ENCODE data around the gene CPT1C.

Gene CPT1C

GRCh38 chr19:49662011-49662410 is 28.9 kb upstream of the CPT1C start:
- DNase-seq, result no peak

DNA sequence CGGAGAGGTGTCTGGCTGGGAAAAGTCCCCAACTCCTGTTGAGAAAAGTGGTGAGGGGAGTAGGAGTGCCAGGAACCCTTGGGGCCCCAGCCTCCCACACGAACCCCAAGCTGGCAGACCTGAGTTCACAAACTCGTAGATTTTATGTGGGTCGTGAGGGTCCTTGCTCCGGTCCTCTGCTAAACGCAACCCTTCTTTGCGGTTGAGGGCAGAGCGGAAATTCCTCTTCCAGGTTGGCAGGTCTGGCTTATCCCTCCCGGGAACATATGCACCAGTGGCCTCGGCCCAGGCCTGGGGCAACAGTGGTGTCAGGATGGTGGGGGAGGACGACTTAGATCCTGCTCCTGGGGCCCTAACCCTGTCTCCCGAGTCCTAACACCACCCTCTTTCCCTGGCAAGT is 27.7 kb upstream of the CPT1C start:
- DNase-seq, result no peak

- peak; percentile 88 for DNase-seq
Observed at GRCh38 chr19:49664171-49665035, 26.5 kb upstream of the CPT1C start.

DNA sequence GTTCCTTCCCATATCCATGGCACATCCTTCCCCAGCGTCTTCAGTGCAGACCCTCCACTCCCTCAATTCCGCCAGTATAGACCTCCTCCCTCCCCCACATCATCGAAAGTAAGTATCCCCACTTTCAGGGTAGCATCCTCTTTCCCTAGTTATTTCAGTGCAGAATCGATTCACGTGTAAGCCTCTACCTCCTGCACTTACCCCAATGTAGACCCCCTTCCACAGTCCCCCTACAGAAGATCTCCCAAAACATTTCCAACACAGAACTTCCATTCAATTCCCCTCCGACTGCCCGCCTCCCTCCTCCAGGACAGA is 25.9 kb upstream of the CPT1C start:
- no peak for DNase-seq

- DNase-seq, result peak; percentile 100
Observed at GRCh38 chr19:49665351-49666119, 25.4 kb upstream of the CPT1C start, which contains the start of the genes BCL2L12 and IRF3. TSS of gene BCL2L12 (plus strand) at chr19:49665933. CDS start at chr19:49666693, 760 bp downstream. TSS of gene IRF3 (minus strand) at chr19:49665857. CDS start at chr19:49664838, 1,019 bp downstream.

DNA sequence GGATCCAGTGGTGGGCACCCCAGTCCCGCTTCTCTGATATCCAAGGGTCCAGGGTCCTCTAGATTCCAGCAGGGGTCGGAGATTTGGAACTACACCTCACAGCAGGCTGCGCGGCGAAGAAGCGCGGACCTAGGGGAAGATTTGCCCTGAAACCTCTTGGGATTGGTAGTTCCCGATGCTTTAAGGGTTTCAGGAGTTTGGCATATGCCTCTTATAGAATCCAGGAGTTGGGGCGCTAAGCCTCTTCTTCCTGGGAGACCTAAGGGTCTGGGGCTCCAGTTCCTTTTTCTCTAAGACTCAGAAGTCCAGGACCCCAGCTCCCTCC is 24.8 kb upstream of the CPT1C start:
- no peak for DNase-seq

- no peak for DNase-seq
Observed at GRCh38 chr19:49667473-49667872, 23.4 kb upstream of the CPT1C start.

DNA sequence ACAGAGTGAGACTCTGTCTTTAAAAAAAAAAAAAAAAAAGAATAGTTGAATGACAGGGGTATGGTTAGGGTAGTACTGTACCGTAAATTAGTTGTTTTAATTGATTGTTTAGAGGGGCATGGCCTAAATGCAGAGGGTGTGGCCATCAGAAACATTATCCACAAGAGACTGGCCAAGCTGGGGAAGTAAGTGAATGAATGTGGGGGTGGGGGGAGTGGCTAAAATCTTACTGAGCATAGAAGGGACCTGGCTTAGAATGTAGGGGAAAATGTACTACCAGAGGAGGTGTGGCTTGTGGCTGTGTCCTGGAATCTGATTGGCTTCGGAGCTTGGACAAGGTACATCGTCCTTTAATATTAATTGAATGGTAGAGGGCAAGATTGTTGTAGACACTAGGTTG is 21.4 kb upstream of the CPT1C start:
- no peak for DNase-seq

DNA sequence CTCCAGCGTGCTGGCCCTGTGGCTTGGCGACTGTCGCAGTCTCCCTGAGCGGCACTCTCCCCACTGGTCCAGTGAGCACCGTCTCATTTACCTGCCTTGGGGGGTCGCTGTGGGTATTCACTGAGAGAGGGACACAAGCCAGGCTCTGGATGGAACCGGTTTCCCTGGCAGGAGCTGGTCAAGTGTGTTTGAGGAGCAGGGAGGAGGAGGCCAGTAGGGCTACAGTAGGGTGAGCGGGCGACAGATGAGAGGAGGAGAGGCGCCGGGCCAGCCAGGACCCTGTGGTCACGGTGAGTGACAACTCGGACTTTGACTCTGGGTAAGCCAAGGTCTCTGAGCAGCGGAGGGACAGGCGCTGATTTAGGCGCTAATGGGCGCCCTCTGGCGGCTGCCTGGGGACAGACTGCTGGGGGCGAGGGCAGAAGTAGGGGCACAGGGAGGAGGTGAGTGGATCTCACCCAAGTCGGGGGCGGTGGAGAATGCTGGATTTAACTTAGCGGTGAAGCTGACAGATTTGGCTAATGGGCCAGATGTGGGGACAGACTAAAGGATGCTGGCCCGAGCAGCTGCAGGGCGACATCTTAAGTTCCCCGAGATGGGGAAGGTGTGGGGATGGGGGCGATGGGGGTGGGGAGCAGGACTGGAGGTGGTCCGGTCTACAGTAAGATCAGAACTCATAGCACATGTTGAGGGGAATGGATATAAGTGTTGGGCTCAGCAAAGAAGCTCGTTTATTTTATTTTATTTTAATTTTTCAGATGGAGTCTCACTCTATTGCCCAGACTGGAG is 18.6 kb upstream of the CPT1C start:
- peak; percentile 80 for DNase-seq

DNA sequence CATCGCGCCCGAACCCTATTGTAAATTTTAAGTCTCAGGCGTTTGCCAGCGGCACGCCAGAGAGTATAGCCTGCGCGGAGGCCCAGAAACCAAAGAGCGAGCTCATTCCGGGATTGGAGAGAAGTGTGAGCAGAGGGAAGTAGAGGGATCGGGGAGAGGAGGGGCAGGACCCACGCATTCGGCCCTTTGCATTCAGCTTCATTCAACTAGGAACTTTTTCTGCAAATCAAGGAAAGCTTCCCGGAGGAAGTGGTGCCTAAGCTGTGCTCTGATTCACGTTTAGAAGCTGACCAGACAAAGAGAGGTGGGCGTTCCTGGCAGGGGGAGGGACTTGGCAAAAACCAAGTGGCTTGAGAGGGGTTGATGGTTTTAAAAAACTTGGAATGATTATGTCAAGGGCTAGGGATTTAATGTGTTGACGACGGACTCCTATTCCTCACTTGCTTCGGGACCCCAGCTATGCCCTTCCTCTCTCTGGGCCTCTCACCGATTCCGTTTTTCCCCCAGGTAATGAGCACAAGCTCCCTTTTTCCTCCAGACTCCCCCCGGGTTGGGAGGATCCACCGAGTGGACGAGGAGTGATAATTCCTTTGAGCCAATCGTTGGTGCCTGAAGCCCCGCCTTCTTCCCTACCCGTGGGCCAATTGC is 14.7 kb upstream of the CPT1C start:
- DNase-seq, result peak; percentile 45

GRCh38 chr19:49676784-49677230 is 14.1 kb upstream of the CPT1C start:
- peak; percentile 97 for DNase-seq

DNA sequence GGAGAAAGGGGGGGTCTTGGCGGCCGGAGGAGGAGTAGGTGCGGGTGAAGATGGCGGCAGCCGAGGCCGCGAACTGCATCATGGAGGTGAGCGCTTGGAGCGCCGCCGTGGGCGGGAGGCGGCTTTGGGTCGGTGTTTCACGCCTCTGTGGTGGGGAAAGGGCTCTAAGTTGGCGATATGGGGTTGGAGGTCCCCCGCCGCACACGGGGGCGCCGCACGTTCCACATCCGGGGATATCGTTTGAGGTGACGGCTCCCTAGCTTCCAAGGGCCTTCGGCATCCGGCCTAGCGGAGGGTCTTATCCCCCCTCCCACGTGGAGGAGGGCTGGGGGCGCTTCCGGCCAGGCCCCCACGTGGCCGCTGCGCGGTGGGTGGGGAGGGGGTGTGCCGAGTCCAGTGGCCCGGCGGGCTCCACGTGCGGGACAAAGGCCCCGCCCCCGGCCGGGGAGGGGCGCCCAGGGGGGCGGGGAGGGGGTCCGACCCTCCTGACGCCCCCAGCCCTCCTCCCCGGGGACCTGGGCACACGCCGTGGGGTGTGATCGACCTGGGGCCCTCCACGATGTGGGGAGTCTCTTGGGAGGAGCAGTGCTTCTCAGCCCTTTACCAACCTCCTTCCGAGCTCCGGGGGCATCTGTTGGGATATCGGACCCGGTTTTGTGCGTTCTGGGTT is 13.6 kb upstream of the CPT1C start, which contains the start of gene PRMT1:
Gene PRMT1, plus strand, starts transcription at position 41 of the 670 bp plus-strand sequence. Its CDS starts 10 bp downstream, at position 51.
- DNase-seq, result peak; percentile 62

DNA sequence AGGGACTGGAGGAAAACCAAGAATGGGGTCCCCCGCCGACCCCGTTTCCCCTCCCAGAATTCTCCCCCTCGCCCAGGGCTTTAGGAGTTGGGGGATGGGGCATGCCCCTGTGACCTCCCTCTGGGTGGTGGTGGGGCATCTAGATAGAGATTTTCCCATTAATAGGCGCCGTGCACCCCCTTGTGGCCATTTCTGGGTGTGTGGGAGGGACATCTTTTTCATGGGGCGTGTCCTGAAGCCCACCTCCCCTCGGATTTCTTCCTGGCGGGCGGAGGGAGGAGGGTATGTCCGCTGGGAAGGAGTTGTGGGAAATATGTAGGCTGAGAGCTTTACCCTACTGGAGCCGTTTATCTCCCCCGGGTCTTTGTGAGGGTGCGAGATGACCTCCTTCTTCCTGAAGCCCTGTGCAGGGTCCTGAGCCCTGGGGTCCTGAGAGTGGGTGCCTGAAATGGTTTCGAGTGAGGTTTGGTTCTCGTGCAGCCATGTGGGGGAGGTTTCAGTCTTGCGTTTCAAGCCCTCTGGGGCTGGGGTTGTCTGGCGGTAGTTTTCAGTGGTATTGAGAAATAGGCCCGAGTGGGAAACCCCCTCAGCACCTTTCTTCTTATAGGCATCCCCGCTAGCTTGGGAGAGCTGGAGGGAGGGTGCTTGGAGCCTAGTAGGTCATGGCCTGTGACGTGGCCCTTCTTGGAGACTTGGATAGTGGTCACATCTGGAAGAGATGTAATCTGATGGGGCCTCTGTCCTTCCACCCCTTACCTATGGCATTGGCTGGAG is 12.8 kb upstream of the CPT1C start:
- DNase-seq, result peak; percentile 75

DNA sequence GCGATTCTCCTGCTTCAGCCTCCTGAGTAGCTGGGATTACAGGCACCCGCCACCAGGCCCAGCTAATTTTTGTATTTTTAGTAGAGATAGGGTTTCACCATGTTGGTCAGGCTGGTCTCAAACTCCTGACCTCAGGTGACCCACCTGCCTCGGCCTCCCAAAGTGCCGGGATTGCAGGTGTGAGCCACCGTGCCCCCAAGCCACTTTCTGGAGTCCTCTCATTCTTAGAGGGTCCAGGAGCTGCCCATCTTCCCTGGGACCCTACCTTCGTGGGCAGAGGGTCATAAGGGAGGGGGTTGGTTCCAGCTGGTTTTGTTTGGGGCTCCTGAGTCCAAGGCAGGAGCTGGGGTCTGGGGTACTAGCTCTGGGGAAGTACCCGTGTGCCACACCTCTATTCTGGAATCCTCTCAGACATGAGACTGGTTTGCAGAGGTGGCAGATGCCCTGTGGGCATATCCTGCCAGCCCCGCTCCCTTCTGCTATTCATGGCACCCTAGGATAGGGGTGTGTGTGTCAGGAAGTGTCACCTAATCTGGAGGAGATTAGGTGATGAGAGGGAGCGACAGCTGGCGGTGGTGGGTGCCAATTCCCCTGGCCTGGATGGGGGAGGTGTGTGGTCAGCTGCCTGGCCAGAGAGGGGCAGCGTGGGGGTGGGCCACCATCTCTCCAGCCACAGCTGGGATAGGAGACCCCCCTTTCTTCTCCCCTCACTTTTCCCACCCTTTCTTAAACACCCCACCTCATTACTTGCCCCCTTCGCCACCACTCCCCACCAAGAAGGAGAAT is 11.7 kb upstream of the CPT1C start:
- no peak for DNase-seq

- DNase-seq, result no peak
Observed at GRCh38 chr19:49679771-49680413, 11.0 kb upstream of the CPT1C start.

- peak; percentile 99 for DNase-seq
Observed at GRCh38 chr19:49680421-49681351, 10.2 kb upstream of the CPT1C start.

- no peak for DNase-seq
Observed at GRCh38 chr19:49681830-49682229, 9.1 kb upstream of the CPT1C start.

- no peak for DNase-seq
Observed at GRCh38 chr19:49682274-49682673, 8.6 kb upstream of the CPT1C start.

- no peak for DNase-seq
Observed at GRCh38 chr19:49683814-49684250, 7.1 kb upstream of the CPT1C start.

Measured in activated CD4-positive, CD25-positive, alpha-beta regulatory T cell treated with anti-CD3 and anti-CD28 coated beads, Interleukin-2, amount 50 U/mL, for 72 hours (primary cell).